Activated T-cell treated with anti-CD3 and anti-CD28 coated beads for 1 hour (primary cell): ENCODE data around the gene SGMS2.
"Not testable (repeated sequence)": the region's sequence is repeated elsewhere in the genome, so short reads cannot be mapped to it uniquely, and the experiment has no call there.

Experiments used
- DNase-seq: peaks from one replicate; pipeline ENCODE4 v3.0.0-alpha.2; 2020; ENCODE audit warnings: low read depth

SGMS2 gene

DNA sequence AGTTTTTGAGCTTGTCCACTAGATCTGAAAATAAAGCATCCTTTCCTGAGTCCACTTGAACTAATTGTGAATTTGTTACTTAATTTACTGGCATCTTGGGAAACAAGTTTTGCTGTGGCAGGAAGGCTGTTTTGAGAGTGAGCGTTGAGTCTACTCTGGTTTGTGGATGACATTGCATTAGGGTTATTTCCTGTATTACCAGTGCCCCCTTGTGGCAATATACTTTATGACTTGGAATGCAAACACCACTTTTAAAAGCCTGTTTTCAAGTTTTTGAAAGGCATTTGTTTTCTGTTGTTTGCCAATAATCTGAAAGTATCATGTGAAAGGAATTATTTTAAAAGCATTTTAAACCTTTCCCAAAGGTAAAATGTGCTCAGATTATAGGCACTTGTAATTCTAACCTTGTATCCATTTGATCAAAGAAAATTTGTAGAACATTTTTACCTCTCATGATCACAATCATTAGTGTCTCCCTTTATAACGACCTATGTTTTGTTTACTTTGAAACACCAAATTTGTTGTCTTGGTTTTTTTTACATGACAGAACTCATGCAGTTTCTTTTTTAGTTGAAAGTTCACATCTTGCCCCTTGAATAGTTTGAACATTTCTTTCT lies 88.7 kb downstream of the SGMS2 start:
- peak; percentile 3 for DNase-seq

DNA sequence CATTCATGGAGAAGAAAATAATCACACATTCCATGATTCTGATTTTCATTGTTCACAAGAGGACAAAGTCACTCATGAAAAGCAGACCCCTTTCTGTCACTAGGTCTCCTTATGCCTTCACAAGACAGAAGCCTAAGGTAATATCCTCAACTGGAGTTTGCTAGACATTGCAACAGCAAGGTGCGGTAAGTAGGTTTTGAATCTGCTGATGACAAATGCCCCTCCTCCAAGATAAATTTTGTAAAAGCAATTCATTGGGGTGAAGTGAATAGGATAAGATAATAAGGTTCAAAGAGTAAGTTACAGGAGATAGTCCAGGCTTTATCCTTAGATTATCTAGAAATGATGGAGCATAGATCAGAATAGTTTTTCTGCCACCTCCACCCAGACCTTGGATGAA lies 90.5 kb downstream of the SGMS2 start:
- DNase-seq, result no peak

DNA sequence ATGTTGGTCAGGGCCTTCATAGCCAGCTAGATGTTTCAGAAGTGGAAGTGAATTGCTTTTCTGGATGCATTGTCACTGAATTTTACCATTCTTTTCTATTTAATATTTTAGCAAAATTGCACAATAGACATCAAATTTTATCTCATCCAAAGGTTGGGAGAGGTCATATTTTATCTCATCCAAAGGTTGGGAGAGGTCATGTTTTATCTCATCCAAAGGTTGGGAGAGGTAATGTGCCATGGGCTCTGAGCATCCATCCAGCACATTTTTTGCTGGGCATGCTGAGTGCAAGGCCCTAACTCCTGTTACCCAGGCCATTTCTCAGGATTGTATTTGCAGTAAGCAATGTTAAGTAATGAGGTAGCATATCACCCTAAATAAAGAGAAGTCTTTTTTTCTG lies 91.9 kb downstream of the SGMS2 start:
- no peak for DNase-seq

DNA sequence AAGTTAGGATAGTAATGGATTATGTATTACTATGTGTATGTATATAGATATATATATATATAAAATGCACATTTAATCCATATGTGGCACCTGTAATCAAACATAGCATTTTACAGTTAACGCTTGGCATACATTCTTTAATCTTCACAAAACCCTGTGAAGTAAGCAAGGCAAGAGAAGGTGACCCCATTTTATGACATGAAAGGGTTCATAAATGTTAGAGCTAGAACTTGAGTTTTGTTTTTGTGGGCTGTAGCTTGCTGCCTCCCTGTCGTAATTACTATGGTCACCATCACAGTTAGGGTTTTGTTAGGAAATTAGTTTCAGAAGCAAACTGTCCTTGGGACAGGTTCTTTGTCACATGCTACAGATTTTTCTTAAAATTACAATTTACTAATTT lies 92.8 kb downstream of the SGMS2 start:
- no peak for DNase-seq

DNA sequence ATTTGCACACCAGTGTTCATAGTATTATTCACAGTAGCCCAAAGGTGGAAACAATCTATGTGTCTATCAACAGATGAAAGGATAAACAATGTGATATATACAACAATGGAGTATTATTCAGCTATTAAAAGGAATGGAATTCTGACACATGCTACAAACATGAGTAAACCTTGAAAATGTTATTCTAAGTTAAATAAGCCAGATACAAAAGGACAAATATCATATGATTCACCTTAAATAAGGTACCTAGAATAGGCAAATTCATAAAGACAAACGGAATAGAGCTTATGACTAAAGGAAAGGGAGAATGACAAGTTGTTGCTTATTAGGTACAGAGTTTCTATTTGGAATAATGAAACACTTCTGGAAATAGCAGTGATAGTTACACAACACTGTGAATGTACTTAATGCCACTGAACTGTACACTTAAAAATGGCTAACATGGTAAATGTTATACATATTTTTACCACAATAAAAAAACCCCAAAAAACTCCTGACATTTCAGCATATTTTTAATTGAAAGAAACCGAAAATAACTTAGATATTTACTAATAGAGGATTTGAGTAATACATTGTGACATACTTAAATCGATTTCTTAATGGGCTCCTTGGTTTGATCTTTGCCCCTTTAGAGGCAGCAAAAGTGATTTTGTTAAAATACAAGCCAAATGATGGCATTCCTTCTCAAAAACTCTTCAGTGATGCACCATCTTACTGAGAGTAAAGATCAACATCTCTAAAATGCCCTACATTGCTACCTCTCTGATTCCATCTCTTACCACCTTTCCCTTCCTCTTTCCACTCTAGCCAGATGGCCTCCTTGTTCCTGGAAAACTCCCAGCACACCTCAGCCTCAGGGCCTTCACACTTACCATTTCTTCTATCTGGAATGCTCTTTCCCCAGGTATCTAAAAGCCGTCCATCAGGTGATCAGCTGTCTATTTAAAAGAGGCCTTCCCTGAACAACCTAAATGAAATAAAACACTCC lies 98.0 kb downstream of the SGMS2 start:
- no peak for DNase-seq

DNA sequence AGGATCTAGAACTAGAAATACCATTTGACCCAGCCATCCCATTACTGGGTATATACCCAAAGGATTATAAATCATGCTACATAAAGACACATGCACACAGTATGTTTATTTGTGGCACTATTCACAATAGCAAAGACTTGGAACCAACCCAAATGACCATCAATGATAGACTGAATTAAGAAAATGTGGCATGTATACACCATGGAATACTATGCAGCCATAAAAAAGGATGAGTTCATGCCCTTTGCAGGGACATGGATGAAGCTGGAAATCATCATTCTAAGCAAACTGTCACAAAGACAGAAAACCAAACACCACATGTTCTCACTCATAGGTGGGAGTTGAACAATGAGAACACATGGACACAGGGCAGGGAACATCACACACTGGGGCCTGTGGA lies 101.0 kb downstream of the SGMS2 start:
- DNase-seq, result not testable (repeated sequence)

DNA sequence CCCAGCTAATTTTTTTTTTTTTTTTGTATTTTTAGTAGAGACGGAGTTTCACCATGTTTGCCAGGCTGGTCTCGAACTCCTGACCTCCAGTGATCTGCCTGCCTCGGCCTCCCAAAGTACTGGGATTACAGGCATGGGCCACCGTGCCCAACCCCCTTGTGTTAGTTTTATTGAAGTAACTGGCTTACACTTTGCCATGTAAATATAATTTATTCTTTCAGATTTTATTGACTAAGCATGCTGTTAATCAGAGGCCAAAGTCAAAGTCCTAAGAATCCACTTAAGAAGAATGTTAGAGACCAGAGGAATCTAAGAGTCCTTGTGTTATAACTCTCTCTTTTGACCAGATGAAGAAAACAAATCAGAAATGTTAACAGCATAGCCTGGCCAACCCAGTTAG lies 102.1 kb downstream of the SGMS2 start:
- not testable (repeated sequence) for DNase-seq

DNA sequence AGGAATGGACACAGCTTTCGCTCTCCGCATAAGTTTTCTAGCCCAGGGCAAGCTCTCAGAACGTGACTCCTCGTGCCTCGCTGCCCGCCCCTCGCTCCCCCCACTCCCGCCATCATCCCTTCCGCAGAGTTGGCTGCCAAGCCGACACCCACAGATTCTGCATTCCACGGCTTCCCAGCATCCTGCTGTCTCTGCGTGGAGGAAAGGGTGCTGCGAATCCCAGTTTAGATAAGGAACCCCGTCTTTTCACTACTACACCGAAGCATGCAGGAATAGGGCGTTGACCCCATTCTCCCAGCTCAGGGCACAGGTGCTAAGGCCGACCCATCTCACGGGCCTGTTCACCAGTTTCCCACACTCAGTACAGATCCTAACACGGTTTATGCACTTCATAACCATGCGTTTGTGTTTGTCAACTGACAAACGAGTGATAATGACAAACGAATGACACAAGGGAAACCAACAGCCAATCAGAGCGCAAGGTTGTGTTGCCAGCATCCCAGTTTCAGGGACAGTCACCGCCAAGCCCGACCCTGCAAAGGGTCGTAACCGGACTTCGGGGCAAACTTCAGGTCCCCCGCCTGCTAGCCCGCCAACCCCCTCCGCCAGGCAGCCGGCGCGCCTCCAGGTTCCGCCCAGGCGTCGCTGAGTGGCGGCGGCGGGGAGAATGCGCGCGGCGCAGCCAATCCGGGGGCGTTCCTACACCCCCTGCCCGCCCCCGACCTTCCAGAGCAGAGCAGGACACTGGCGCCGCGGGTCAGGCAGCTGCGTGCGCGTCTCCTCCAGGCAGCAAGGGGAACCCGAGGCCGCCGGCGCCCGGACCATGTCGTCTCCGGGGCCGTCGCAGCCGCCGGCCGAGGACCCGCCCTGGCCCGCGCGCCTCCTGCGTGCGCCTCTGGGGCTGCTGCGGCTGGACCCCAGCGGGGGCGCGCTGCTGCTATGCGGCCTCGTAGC lies 106.4 kb downstream of the SGMS2 start, which contains the start of gene CYP2U1:
Gene CYP2U1 (plus strand): TSS at position 729 of the 954 bp plus-strand sequence. CDS start 95 bp downstream, at position 824.
- DNase-seq, result peak; percentile 74

DNA sequence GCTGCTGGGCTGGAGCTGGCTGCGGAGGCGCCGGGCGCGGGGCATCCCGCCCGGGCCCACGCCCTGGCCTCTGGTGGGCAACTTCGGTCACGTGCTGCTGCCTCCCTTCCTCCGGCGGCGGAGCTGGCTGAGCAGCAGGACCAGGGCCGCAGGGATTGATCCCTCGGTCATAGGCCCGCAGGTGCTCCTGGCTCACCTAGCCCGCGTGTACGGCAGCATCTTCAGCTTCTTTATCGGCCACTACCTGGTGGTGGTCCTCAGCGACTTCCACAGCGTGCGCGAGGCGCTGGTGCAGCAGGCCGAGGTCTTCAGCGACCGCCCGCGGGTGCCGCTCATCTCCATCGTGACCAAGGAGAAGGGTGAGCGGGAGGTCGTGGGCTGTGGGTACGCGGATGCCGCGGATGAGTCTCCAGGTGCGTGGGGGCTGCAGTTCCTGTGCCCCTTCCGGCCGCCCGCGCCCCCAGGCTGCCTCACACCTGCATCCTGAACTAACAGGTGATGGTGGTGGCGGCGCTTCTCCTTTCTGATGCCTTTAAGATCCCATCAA lies 107.1 kb downstream of the SGMS2 start:
- DNase-seq, result peak; percentile 10

DNA sequence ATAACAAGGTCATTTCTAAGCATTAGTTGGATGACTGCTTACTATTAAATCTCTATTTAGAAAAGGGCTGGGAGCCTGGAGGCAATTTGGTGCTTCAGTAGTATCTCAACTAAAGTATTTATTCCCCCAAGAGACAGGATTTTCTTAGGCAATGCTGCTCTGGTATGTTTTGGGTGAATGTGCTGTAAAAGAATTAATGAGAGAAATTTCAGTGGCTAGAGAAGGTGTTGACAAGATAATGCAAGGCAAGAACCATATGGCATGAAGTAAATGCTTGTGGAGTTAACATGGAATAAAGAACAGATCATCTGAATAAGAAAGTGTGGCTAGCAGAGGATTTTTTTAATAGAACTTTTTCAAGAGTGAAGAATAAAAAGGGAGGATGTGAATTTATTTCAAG lies 110.5 kb downstream of the SGMS2 start:
- no peak for DNase-seq

DNA sequence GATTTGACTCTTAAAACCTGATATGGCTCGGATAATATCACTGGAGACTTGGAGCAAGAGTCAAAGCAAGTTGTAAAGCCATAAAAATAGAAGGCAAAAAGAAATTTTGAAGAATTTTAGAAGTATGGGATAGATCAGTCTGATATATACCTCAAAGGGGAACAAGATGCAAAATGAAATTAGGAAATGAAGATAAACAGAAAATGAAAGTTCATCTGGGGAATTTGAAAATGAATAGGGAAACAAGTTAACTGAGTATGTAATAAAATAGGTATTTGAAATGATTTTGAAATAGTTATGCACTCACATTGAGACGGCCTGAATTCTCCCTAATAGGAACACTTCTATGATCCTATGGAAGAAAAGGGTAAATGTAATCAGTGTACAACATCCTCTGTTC lies 112.3 kb downstream of the SGMS2 start:
- no peak for DNase-seq

DNA sequence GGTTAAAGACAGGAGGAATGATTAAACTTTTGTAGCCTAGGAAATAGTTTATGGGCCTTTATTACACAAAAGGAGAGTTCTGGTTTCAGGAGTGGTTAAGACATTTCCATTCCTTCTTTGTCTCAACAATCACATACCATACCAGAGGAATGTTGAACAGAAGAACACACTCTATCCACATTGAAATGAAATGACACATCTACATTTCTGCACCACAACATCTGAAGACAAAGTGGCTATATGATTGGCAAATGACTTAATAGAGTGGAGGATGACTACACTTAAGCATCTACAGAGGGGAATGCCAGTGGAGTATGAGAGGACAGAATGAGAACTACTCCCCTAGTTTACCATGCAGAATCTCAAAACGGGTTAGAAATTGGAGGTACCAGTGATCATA lies 114.6 kb downstream of the SGMS2 start:
- no peak for DNase-seq

DNA sequence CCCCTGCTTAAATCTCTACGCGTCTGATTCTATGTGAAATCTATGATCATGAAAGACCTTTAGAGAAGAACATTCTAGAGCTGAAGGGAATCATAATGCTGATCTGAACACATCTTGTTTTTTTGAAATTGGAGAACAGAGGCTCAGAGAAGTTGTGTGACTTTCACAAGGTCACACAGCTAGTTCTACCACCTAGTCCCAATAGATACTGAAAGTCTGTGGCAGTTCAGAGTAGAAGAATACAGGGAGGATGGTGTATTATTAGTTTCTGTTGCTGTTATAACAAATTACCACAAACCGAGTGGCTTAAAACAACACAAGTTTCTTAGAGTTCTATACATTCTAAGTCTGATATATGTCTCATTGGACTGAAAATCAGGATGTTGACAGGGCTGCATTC lies 121.1 kb downstream of the SGMS2 start:
- DNase-seq, result no peak

DNA sequence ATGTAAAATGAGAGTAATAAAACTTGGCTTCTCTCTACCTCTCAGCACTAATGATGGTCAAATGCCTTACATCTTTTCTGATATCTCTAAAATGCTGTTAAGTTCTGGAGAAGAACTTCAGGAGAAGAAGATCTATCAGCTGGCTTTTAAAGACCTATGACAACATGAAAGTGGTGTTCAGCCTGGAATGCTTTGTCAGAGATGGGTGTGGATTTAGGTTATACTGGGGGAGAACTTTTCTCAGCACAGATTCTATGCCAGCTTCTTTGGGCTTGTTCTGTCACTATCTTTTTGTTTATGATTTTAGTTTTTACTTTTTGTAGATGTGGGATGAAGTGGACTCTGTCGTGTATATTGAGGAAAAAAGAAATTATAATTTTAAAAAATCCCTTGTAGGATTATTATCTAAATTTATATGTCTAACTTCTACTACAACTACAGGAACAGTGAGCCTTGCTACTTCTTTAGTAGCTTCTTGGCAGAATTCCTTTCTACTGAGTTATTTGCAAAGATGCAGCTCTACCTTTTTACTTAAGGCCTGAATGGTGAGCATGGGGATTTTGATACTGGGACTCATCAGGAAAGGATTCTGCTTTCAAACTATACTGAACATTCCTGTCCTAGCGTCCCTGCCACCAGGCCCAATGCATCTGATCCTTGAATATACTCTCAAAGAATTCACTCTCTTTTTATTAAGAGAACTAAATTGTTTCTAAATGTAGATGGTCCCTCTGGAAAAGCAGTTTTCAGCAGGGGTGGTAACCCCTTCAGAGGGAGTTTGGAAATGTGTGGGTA lies 126.2 kb downstream of the SGMS2 start:
- DNase-seq, result no peak

DNA sequence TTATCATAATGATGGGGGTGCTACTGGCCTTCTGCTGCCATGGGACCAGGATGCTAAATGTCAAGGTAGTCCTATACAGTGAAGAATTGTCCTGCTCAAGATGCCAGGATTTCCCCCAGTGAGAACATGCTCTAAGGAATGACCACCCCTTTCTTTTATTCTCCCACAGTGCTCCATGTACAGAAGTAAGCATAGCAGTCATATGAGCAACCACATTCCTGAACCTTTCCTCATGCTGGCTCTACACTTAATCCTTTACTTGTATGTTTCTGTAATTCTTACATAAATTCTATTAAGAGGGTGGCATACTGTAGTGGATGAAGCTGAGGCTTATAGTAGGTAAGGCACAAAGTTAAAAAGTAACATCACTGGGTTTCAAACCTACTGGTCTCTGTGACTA lies 126.8 kb downstream of the SGMS2 start:
- DNase-seq, result no peak

DNA sequence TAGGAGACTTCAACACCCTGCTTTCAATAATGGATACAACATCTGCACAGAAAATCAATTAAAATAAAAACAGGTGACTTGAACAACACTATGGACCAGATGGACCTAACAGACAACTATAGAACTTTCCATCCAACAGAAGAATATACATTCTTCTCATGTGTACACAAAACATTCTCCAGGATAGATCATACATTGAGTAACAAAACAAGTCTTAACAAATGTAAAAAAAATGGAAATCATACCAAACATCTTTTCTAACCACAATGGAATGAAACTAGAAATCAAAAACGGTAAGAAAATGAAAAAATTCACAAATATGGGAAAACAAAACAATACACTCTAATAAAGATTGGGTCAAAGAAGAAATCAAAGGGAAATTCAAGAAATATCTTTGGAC lies 131.3 kb downstream of the SGMS2 start:
- DNase-seq, result no peak
